Measurements from ENCODE around the gene ABCG4.
"Not testable (repeated sequence)": the region's sequence is repeated elsewhere in the genome, so short reads cannot be mapped to it uniquely, and the experiment has no call there.

Gene ABCG4

DNA sequence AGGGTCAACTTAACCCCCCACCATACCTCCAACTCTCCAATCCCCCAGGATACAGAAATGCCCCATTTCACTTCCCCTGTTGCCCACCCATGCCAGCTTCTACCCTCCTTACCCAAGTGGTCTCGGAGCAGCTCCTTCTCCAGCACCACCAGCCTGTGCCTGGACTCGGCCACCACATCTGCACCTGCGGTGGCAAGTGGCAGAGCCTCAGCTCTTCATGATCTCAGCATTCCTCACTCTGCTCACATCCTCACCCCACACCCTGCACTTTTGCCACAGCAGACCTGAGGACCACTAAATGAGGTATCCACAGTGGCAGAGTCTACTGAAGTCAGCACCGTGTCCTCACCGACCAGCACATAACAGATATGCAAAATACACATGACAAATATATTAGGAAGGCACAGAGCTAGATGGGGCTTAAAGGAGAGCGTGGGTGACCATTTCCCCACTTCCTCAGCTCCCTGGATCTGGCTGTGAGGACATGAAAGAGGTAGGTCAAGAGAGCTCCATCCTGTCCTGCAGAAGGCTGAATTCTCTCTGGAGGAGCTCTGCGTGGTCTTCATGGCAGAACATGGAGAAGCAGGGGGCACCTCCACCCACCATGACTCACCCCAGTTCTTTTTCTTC is 46.1 kb downstream of the ABCG4 start:
- no peak for DNase-seq
- no peaks in the 10 kb centered on the region for H3K4me1 ChIP-seq
- H3K27me3 ChIP-seq, result no peaks in the 10 kb centered on the region
- no peaks in the 10 kb centered on the region for H3K36me3 ChIP-seq
- TF ChIP-seq, protein P1, sequence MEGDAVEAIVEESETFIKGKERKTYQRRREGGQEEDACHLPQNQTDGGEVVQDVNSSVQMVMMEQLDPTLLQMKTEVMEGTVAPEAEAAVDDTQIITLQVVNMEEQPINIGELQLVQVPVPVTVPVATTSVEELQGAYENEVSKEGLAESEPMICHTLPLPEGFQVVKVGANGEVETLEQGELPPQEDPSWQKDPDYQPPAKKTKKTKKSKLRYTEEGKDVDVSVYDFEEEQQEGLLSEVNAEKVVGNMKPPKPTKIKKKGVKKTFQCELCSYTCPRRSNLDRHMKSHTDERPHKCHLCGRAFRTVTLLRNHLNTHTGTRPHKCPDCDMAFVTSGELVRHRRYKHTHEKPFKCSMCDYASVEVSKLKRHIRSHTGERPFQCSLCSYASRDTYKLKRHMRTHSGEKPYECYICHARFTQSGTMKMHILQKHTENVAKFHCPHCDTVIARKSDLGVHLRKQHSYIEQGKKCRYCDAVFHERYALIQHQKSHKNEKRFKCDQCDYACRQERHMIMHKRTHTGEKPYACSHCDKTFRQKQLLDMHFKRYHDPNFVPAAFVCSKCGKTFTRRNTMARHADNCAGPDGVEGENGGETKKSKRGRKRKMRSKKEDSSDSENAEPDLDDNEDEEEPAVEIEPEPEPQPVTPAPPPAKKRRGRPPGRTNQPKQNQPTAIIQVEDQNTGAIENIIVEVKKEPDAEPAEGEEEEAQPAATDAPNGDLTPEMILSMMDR (IDR thresholded peaks at IDR 0.05; ENCODE audit: low read depth, low read length), result no peak
- no peak overlapping the region for H3K4me3 ChIP-seq (ENCODE audit: low read depth, low read length)
- H3K9me3 ChIP-seq, result no peaks in the 10 kb centered on the region

DNA sequence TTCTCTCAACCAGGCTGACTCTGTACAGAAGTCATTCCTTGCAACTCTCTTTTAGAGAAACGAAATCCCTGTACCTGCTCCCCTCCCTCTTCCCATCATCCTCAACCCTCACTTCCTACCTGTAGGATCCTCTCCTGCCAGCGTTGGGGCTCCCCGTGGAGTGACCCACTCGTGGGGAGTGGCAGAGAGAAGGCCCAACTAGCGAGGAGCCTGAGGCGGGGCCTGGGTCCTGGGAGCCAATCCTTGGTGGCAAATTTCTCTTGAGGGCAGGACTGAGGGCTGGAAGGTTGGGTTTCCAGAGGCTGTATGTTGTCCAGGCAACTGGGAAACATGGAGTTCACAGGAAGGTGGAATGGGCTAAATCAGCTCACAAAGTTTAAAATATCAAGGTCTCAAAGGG is 46.8 kb downstream of the ABCG4 start:
- Histone ChIP-seq H3K27me3 (no peaks in the 10 kb centered on the region), H3K4me1 (no peaks in the 10 kb centered on the region), H3K36me3 (no peaks in the 10 kb centered on the region), H3K9me3 (no peaks in the 10 kb centered on the region), H3K4me3 (ENCODE audit: low read depth, low read length) (no peak overlapping the region)
- peak; percentile 35 for DNase-seq
- TF ChIP-seq, protein P1 (IDR thresholded peaks at IDR 0.05; ENCODE audit: low read depth, low read length), result no peak

DNA sequence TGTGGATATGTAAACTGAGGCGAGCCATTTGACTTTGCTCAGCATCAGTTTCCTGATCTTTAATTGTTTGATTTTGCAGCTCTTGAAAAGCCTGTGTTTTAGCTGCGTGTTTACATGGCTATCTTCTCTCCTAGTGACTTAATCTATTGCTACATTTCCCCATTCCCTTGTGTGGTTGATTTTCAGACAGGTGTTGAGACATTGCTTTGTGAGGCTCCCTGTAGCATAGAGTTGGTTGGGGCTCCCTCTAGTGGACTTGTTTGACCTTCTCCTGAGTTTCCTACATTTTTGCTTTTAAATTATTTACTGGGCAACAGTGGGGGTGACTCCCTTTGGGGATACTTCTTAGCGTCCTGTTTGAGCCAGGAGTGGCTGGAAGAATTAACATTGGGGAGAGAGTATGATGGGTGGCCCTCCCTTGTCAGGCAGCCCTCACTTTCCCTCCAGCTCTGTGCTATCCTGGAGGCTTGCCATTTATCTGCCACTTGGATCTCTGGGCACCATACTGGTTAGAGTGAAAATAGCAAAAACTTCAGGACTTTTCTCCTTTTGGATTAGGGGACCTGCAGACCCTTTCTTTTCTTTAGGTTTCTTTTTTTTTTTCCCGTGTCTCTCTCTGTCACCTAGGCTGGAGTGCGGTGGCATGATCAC is 48.1 kb downstream of the ABCG4 start:
- Histone ChIP-seq H3K4me1 (no peaks in the 10 kb centered on the region), H3K36me3 (no peaks in the 10 kb centered on the region), H3K4me3 (ENCODE audit: low read depth, low read length) (no peak overlapping the region), H3K9me3 (no peaks in the 10 kb centered on the region), H3K27me3 (no peaks in the 10 kb centered on the region)
- TF ChIP-seq, protein P1 (IDR thresholded peaks at IDR 0.05; ENCODE audit: low read depth, low read length), result peak; percentile 93
- DNase-seq, result peak; percentile 76

DNA sequence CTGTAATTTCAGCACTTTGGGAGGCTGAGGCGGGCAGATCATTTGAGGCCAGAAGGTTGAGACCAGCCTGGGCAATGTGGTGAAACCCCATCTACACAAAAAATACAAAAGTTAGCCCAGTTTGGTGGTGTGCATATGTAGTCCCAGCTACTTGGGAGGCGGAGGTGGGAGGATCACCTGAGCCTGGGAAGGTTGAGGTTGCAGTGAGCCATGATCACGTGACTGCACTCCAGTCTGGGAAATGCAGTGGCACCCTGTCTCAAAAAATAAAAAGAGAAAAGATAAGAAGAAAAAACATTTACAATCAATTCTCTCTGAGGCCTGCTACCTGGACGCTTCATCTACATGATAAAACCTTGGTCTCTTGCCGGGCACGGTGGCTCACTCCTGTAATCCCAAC is 50.1 kb downstream of the ABCG4 start:
- no peaks in the 10 kb centered on the region for H3K4me1 ChIP-seq
- TF ChIP-seq, protein P1 (IDR thresholded peaks at IDR 0.05; ENCODE audit: low read depth, low read length), result no peak
- H3K4me3 ChIP-seq (ENCODE audit: low read depth, low read length), result no peak overlapping the region
- H3K36me3 ChIP-seq, result no peaks in the 10 kb centered on the region
- no peaks in the 10 kb centered on the region for H3K9me3 ChIP-seq
- DNase-seq, result no peak
- H3K27me3 ChIP-seq, result no peaks in the 10 kb centered on the region

DNA sequence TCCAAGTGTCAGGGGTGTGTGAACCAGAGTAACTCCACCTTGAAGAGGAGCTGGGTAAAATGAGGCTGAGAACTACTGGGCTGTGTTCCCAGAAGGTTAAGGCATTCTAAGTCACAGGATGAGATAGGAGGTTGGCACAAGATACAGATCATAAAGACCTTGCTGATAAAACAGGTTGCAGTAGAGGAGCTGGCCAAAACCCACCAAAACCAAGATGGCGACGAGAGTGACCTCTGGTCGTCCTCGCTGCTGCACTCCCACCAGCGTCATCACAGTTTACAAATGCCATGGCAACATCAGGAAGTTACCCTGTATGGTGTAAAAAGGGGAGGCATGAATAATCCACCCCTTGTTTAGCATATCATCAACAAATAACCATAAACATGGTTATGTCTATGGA is 52.4 kb downstream of the ABCG4 start:
- H3K27me3 ChIP-seq; H3K9me3 ChIP-seq; H3K36me3 ChIP-seq; H3K4me3 ChIP-seq (ENCODE audit: low read depth, low read length); DNase-seq; H3K4me1 ChIP-seq: not testable (repeated sequence)

DNA sequence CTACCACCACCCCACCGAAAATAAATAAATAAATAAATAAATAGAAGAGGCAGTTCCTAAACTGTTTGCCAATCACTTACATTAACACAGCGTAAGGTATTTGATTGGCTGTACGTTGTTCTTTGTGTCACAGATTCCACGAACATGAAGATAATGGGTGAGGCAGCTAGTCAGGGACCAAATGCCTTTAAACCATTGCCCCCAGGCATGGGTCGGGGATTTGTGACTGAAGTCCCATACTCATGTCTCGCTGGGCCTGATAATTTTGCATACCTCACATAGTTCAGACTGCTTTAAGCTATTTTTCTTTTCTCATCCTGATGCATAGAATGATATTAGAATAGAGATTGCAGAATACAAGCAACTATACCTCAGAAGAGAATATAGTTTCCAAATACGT is 53.7 kb downstream of the ABCG4 start:
- DNase-seq, result no peak
- H3K36me3 ChIP-seq, result no peaks in the 10 kb centered on the region
- no peak overlapping the region for H3K4me3 ChIP-seq (ENCODE audit: low read depth, low read length)

More for the DNA sequence above, 53.7 kb downstream of the ABCG4 start:
- no peaks in the 10 kb centered on the region for H3K27me3 ChIP-seq
- peaks cover 5% of the 10 kb centered on the region; the same call in 1 of the 2 replicates for H3K4me1 ChIP-seq
- TF ChIP-seq, protein P1 (IDR thresholded peaks at IDR 0.05; ENCODE audit: low read depth, low read length), result no peak
- no peaks in the 10 kb centered on the region for H3K9me3 ChIP-seq
